T-helper 9 cell (primary cell): ENCODE measurements around the gene PLCZ1.
"Not testable (repeated sequence)": the region's sequence is repeated elsewhere in the genome, so short reads cannot be mapped to it uniquely, and the experiment has no call there.

Experiments
- DNase-seq: peaks from one replicate; pipeline ENCODE4 v3.0.0-alpha.2; 2020
- total RNA-seq, 2 donors: gene quantifications; one replicate each; lab custom pipeline; 2026; lab: John Stamatoyannopoulos, UW

The PLCZ1 gene
- 0 reads per million in 2 donors for total RNA-seq

GRCh38 chr12:18737819-18738218 is at the start of gene PLCZ1, which contains the start of gene CAPZA3:
PLCZ1 (minus strand) TSS chr12:18738012; CDS start chr12:18737371, 641 bp downstream.
CAPZA3 (plus strand) TSS chr12:18738119; CDS start chr12:18738269, 150 bp downstream.
- DNase-seq: no peak

- DNase-seq: not testable (repeated sequence)
Measured at GRCh38 chr12:18785465-18785864, 47.7 kb upstream of the PLCZ1 start.

GRCh38 chr12:18782827-18783226 is 45.0 kb upstream of the PLCZ1 start:
- no peak for DNase-seq

GRCh38 chr12:18766479-18766878 is 28.7 kb upstream of the PLCZ1 start:
- not testable (repeated sequence) for DNase-seq

- no peak for DNase-seq
Measured at GRCh38 chr12:18755341-18755740, 17.5 kb upstream of the PLCZ1 start.

GRCh38 chr12:18754124-18754707 is 16.4 kb upstream of the PLCZ1 start:
- no peak for DNase-seq

- DNase-seq: no peak
Measured at GRCh38 chr12:18753481-18754123, 15.8 kb upstream of the PLCZ1 start.

- DNase-seq: no peak
Measured at GRCh38 chr12:18752947-18753346, 15.1 kb upstream of the PLCZ1 start.

GRCh38 chr12:18752280-18752920 is 14.6 kb upstream of the PLCZ1 start:
- no peak for DNase-seq

- no peak for DNase-seq
Measured at GRCh38 chr12:18751866-18752265, 14.1 kb upstream of the PLCZ1 start.

GRCh38 chr12:18750085-18750484 is 12.3 kb upstream of the PLCZ1 start:
- DNase-seq: no peak

GRCh38 chr12:18749386-18749957 is 11.7 kb upstream of the PLCZ1 start:
- DNase-seq: no peak

GRCh38 chr12:18747895-18748294 is 10.1 kb upstream of the PLCZ1 start:
- no peak for DNase-seq

GRCh38 chr12:18731156-18731555 is 6.7 kb downstream of the PLCZ1 start:
- no peak for DNase-seq

GRCh38 chr12:18723752-18724151 is 14.1 kb downstream of the PLCZ1 start:
- DNase-seq: no peak

- no peak for DNase-seq
Measured at GRCh38 chr12:18721452-18721851, 16.4 kb downstream of the PLCZ1 start.

- DNase-seq: no peak
Measured at GRCh38 chr12:18720690-18721089, 17.1 kb downstream of the PLCZ1 start.

- no peak for DNase-seq
Measured at GRCh38 chr12:18719922-18720510, 17.8 kb downstream of the PLCZ1 start.

- no peak for DNase-seq
Measured at GRCh38 chr12:18718462-18718861, 19.4 kb downstream of the PLCZ1 start.

- DNase-seq: no peak
Measured at GRCh38 chr12:18716236-18716635, 21.6 kb downstream of the PLCZ1 start.

- no peak for DNase-seq
Measured at GRCh38 chr12:18706798-18707197, 31.0 kb downstream of the PLCZ1 start.

GRCh38 chr12:18703911-18704310 is 33.9 kb downstream of the PLCZ1 start:
- no peak for DNase-seq

- no peak for DNase-seq
Measured at GRCh38 chr12:18703321-18703720, 34.5 kb downstream of the PLCZ1 start.
